Activated CD4-positive, alpha-beta T cell treated with anti-CD3 and anti-CD28 coated beads, Interleukin-2, amount 50 U/mL, for 24 hours (primary cell): Measurements from ENCODE around the gene DGKZ.
A peak's percentile ranks its signal among the peaks of the same experiment; 100 is the strongest.

Source experiments
- DNase-seq, 2 donors: peaks; one replicate each; pipeline ENCODE4 v3.0.0-alpha.2; 2020; ENCODE audit warnings: low read depth in 1 of 2, low spot score in 1 of 2

DGKZ gene

DNA sequence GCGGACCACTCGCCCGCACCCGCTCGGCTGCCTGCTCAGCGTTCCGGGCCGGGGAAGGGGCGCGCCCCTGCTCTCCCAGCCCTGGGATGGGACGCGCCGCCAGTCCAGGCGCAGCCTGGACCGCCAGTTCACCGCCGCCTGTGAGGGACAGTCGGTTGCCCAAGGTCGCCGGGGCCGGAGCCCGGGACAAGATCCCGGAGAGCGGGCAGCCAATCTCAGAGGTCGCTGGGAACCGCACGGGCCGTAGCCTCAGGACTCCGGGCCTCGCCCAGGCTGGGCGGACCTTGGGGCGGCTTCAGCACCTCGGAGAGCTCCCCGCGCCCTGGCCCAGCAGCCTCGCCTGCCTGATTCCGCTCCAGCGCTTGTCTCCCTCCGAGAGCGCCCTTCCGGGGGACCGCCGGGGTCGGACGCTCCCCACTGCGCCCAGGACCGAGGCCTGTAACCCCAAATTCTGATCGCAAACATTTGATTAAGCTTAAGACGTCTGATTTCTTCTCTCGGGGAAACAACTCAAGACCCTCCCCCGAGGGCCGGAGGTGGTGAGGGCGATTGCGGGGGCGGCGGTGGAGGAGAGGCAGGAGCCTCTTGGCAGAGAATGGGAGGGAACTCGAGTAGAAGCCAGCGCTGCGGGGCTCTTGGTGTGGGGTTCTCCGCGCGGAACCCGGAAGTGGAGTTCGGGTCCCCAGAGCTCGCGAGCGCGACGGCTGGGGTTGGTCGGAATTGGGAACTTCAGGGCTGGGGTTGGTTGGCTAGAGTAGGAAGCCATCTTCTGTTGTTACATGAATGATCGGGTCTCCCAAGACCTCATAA is 45.4 kb downstream of the DGKZ start:
- DNase-seq, result peak; percentile 52 to 58

GRCh38 chr11:46393231-46393616 is 46.0 kb downstream of the DGKZ start:
- no peak for DNase-seq

- DNase-seq, result no peak
Observed at GRCh38 chr11:46393759-46394158, 46.5 kb downstream of the DGKZ start.

GRCh38 chr11:46397526-46397925 is 50.3 kb downstream of the DGKZ start:
- DNase-seq, result no peak

DNA sequence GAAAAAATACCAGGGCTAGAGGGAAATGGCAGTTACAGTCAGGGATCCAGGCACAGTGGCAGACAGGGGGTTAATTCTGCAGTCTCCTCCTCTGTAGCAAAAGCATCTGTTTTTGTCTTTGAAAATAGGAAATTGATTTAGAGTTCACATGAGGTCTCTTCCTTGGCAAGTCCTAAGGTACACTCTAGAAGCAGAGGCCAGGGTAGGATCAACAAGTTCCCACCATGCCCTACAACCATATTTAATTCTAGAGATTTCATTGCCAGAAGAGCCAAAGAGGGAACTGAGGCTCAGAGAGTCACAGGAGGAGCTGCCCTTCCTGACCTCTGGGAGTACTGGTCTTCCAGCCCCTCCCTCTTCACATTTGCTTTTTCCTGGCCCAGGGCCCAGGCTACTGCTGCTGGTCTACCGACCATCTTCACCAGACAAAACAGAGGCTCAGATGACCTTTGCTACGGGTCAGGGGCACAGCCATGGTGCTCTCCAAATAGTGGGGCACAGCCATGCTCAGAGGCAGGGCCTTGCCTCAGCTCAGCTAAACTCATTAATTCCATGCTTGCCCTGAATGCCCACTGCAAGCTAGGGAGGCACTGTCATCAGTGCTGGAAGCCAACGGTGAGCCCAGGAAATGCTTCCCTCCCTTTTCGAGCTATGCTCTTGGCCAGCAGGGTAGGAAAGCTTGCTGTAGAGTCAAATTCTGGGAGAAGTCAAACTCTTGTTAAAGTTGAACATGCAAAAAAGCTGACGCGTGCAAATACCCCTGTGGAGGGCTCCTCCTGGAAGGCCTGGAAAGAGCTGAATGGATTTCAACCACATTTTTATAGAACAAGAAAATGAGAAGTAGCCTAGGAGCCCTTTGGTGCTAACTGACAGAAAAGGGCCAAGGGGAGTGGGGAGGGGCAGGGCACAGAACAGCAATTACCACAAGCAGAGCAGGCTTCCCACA is 56.0 kb downstream of the DGKZ start:
- DNase-seq, result no peak

DNA sequence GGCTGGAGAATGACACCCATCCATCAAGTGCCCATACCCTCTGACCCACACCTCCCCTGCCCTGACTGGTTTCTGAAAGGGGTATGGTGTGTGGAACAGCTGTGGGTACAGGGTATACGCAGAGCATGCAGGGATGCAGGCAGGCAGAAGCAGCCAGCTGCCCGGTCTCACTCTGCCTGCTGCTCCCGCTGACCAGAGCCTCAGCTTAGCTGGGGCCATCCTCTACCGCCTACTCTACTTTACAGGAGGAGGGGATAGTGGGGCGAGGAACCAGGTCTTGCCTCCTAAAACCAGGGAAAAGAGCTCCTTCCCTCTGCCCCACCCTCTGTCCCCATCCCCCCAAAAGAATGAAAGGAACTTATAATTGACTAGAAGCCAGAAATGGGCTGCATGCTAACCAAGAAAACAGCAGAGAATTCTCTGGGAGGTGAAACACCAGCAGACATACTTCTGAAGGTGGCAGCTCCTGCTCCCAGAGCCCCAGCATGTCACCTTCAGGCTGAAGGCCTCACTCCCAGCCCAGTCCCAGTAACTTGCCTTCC is 57.3 kb downstream of the DGKZ start:
- DNase-seq, result no peak

DNA sequence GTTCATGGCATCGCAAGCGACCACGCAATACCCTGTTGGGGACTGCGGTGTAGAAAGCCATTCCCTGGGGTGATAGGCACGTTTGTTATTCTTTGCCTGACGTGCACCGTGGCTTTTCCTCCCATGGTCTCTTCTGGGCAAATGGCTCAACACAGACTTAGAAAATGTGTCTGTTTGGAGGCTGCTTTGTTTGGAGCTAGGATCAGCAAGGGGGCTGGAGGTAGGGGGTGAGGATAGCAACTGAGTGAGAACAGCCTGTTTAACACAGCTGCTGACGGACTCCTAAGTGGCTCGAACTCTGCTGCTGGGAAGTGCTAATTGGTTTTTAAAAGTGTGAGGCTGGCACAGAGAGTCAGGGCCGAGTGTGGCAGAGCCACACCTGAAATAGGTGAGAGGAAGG is 60.4 kb downstream of the DGKZ start:
- DNase-seq, result no peak

- DNase-seq, result no peak
Observed at GRCh38 chr11:46408407-46408986, 61.2 kb downstream of the DGKZ start.

- no peak for DNase-seq
Observed at GRCh38 chr11:46410021-46410420, 62.8 kb downstream of the DGKZ start.

DNA sequence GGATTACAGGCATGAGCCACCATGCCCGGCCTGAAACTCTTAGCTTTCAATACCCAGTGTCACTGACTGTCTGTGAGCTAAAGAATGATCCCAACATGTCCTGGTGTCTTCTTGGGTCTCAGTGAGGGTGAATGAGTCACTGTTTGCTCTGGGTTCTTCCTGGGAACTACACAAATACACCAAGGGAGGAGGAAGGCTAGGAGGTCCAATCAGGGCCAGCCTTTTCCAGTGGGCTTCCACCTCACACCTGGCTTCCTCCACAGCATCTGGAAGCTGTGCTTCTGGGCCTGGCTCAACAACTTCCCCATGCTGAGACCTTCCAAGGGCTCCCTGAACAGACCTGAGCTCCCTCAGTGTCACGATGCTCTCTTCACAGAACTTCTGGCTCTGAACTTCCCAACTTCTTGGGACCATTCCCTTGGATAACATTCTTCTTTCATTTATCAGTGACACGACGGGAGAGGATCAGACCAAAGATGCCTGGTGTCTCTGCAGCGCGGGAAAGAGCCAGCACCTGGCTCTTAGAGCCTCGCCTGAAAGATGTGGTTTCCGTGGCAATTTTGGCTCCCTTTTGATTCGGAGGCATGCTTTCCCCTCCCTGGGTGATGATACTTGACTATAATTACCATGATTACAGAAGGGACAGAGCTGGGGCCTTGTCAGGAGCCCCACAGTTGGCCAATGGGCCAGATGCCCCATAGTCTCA is 66.7 kb downstream of the DGKZ start:
- DNase-seq, result no peak

- DNase-seq, result no peak
Observed at GRCh38 chr11:46414466-46414796, 67.2 kb downstream of the DGKZ start.

DNA sequence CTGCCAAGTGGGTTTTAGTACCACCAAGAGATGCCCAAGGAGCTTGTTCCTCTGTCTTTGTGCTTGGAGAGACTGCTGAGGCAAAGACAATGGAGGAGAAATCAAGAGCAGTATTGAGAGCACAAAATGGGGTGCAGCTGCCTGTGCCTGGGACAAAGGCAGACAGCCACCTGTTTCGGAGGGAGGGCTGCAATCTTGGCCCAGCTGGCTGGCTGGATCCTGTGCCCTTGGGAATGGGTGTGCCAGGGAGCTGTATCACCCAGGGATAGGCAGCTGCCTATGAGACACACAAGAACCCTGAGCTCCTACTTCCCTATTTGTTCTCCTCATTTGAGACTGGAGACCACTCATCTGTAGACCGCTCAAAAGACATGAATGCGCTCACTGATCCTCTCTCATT is 67.6 kb downstream of the DGKZ start:
- no peak for DNase-seq

GRCh38 chr11:46417711-46418110 is 70.4 kb downstream of the DGKZ start:
- no peak for DNase-seq

DNA sequence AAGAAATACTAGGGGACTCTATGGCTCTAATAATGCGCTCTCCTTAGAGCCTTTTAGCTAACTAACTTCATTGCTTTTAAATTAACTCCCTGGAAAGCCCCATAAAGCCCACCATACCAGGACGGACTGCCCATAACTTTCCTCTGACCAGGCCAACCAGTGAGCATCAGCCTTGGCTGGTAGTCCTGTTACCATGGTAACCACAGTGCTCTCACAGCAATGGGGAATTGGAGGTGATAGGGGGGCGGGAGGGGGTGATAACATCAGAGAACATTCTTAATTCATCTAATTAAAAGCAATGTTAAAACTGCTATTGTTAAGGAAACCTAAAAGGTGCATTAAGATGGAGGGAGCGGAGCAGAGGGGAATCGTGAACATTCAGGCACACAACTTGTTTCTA is 71.5 kb downstream of the DGKZ start:
- no peak for DNase-seq

DNA sequence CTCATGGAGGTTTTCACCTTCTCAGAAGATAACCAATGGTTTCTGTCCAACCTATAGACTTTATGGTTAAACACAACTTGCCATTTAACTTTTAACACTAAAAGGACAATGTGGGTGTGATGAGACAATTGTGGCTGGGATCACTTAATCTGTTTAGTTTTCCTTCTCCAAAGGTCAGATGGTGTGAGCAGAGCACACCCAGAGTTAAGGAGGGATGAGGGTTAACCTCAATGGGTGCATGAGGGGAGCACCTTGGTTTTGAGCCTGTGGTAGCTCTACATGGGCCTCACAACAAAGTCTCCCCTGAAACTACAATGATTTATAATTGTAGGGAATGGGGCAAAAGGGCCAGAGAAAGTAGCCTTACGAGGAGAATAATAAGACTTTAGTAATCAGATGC is 73.2 kb downstream of the DGKZ start:
- no peak for DNase-seq

DNA sequence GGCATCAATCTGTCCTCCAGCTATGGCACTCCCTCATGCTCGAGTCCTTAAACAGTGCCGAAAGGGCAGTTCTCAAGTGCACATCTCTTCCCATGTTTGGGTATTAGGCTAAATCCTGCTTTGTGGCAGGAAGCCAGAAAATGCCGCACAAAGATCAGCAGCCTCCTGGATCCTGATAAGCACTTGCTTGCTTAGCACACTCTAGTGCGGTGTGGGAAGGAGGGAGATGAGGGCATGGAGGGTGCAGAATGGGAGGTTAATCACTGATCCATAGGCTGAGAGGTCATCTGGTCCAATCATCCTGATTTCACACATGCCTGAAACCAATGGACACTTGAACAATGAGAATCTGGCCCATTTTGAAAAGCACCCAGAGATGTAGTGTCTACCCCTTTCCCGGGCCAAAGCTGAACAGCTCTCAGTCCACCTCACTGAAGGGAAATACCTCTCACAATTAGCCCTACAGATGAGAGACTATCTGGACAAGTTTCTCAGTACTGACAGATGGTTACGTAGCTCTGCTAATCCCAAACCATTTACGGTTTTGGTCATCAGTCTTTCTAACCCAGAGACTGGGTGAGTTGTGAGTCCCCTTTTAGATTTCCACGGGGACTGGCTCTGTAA is 74.1 kb downstream of the DGKZ start:
- no peak for DNase-seq

- no peak for DNase-seq
Observed at GRCh38 chr11:46422588-46422987, 75.3 kb downstream of the DGKZ start.

- DNase-seq, result no peak
Observed at GRCh38 chr11:46426233-46426991, 79.1 kb downstream of the DGKZ start.

DNA sequence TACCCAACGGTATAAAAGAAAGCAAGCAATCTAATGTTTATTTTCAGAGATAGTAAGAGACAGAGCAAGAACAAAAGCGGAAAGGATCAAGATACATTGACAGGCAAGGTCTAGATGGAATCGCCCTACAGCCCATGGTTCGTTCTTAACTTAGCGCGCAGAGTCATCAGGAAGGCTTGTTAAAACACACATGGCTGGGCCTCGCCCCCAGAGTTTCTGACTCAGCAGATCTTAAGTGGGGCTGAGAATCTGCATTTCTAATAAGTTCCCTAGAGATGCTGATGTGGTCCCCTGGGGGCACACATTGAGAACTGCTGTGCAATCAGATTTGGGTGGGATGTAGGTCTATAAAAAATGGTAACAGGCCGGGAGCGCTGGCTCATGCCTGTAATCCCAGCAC is 80.1 kb downstream of the DGKZ start:
- DNase-seq, result no peak

- no peak for DNase-seq
Observed at GRCh38 chr11:46429717-46430116, 82.5 kb downstream of the DGKZ start.
